Mesothelial cell of epicardium (in vitro differentiated cells): ENCODE data around the gene PRDM15. TPM values are rescaled to one million over a fixed set of nuclear protein-coding genes. Genes with fewer than 3 reads are reported as not detected.
A peak's percentile ranks its signal among the peaks of the same experiment; 100 is the strongest.

Source experiments
- DNase-seq, 2 experiments: peaks; one replicate each; pipeline ENCODE4 v3.0.0; 2021; ENCODE audit warnings: low spot score in 2 of 2; ENCODE audit not compliant: unreplicated experiment in 2 of 2
- H3K27ac Mint-ChIP-seq: 2 replicates; pipeline ENCODE4 v1.8.0; 2021; ENCODE audit warnings: mixed read lengths
- H3K27me3 Mint-ChIP-seq: 2 replicates; pipeline ENCODE4 v1.8.0; 2021; ENCODE audit warnings: low read depth, mixed read lengths
- H3K36me3 Mint-ChIP-seq: 2 replicates; pipeline ENCODE4 v1.8.0; 2021; ENCODE audit warnings: mixed read lengths
- H3K4me1 Mint-ChIP-seq: 2 replicates; pipeline ENCODE4 v1.8.0; 2021; ENCODE audit warnings: mixed read lengths
- H3K4me3 Mint-ChIP-seq: 2 replicates; pipeline ENCODE4 v1.8.0; 2021; ENCODE audit warnings: mild to moderate bottlenecking, moderate library complexity, mixed read lengths
- H3K9me3 Mint-ChIP-seq: 2 replicates; pipeline ENCODE4 v1.8.0; 2021; ENCODE audit warnings: mixed read lengths
- total RNA-seq: library from RNA; stranded (reverse); gene quantifications from 3 replicates; pipeline ENCODE4 v1.2.1, GENCODE V29; 2021
- TF ChIP-seq, protein P1 (sequence below): fragments of 200-600 bp; sonication (generic); IDR thresholded peaks from one replicate; pipeline ENCODE4 v1.5.0; 2021; ENCODE audit warnings: antibody characterized with exemption; ENCODE audit not compliant: unreplicated experiment

The PRDM15 gene
- total RNA-seq, 1 donor from 2014 or later: 12.0 TPM

DNA sequence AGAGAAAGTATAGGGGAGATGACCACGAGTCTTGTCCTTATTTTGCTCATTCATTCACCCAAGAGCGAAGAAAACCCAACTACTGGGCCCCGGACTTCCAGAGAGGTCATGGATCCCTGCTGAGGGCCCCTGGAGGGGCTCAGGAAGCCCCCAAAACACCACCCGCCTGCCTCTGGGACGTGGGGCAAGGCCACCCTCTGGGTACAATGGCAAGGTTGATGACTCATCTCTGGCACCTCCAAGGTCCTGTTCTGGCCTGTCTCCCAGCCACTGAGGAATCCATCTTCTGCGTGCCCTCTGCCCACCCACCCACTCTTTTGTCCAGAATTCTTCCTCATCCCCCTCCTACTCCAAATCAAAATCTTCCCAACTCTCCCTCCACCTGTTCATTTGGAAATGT is 21.3 kb upstream of the PRDM15 start:
- H3K4me3 Mint-ChIP-seq: no peak overlapping the region
- DNase-seq: no peak
- no peaks in the 10 kb centered on the region for H3K27me3 Mint-ChIP-seq
- no peaks in the 10 kb centered on the region for H3K9me3 Mint-ChIP-seq
- H3K27ac Mint-ChIP-seq: no peak overlapping the region
- peaks cover 33% of the 10 kb centered on the region for H3K36me3 Mint-ChIP-seq
- TF ChIP-seq, protein P1, sequence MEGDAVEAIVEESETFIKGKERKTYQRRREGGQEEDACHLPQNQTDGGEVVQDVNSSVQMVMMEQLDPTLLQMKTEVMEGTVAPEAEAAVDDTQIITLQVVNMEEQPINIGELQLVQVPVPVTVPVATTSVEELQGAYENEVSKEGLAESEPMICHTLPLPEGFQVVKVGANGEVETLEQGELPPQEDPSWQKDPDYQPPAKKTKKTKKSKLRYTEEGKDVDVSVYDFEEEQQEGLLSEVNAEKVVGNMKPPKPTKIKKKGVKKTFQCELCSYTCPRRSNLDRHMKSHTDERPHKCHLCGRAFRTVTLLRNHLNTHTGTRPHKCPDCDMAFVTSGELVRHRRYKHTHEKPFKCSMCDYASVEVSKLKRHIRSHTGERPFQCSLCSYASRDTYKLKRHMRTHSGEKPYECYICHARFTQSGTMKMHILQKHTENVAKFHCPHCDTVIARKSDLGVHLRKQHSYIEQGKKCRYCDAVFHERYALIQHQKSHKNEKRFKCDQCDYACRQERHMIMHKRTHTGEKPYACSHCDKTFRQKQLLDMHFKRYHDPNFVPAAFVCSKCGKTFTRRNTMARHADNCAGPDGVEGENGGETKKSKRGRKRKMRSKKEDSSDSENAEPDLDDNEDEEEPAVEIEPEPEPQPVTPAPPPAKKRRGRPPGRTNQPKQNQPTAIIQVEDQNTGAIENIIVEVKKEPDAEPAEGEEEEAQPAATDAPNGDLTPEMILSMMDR: no peak
- H3K4me1 Mint-ChIP-seq: peaks cover 16% of the 10 kb centered on the region

DNA sequence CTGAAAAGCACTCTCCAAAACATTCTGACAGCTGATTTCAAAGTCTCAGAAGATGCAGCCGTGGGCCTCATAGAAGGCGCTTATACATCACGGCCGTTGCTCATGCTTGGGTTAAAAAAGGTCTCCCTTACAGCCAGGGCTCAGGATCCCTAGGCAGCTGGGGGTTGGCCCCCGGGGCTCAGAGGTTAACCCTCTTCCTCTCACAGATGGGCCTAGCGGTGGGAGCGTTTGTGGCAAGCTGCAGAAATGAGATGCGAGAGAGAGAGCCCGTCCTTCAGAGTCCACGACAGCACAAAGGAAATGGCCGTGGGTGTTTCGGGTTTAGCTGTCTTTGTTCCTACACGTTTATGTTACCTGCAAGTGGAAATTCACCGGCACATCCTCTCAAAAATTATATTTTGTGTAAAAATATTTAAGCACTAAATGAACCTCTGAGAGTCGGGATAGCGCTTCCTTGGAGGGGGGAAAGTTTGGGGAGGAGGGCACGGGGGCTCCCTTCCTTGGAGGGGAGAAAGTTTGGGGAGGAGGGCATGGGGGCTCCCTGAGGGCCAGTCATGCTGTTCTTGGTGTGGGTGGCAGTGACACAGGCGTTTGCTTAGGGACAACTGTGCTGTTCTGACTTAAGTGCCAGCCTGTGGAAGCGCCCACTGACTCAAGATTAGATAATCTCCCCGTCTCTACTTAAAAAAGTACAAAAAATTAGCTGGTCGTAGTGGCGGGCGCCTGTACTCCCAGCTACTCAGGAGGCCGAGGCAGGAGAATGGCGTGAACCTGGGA is 20.5 kb upstream of the PRDM15 start:
- H3K4me3 Mint-ChIP-seq: no peak overlapping the region
- TF ChIP-seq, protein P1: no peak
- H3K4me1 Mint-ChIP-seq: peaks cover 24% of the 10 kb centered on the region
- no peaks in the 10 kb centered on the region for H3K27me3 Mint-ChIP-seq
- no peak for DNase-seq
- H3K36me3 Mint-ChIP-seq: peaks cover 26% of the 10 kb centered on the region
- no peak overlapping the region for H3K27ac Mint-ChIP-seq
- H3K9me3 Mint-ChIP-seq: no peaks in the 10 kb centered on the region

DNA sequence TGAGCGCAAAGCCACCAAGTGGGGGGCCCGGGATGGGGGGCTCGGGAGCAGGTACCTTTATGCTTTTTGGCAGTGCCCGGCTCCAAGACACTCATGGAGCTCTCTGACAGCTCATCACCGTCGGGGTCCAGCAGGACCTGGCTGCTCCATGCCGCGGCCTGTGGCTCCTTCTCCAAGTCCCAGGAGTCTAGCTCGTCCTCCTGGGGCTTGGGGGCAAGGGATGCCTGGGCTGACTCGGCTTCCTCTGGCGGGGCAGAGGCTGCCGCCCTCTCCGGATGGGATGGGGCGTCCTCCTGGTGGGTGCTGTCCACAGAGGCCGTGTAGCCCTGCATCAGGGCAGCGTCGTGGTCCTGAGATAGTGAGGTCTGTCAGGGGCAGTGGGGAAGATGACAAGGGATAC is 19.9 kb upstream of the PRDM15 start:
- no peak for DNase-seq
- Mint-ChIP-seq H3K27me3 (no peaks in the 10 kb centered on the region), H3K4me1 (peaks cover 25% of the 10 kb centered on the region), H3K4me3 (no peak overlapping the region), H3K27ac (no peak overlapping the region), H3K9me3 (no peaks in the 10 kb centered on the region), H3K36me3 (peaks cover 24% of the 10 kb centered on the region)
- TF ChIP-seq, protein P1: no peak

DNA sequence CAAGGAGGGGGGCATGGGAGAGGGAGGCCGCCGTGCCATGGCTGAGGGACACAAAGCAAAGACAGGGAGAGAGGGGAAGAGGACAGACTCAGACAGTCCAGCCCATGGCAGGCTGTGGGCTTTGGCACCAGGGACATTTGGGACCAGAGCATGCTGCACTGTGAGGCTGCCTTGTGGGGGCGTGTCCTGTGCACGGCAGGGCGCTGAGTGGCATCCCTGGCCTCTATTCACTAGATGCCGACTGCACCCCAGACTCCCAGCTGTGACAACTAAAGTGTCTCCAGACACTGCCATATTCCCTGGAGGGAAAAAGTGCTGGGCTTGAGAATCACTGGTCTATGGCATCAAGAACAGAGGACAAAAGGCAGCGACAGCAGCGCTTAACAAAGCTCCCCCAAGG is 18.6 kb upstream of the PRDM15 start:
- Mint-ChIP-seq H3K4me1 (peaks cover 25% of the 10 kb centered on the region), H3K36me3 (peaks cover 18% of the 10 kb centered on the region), H3K27ac (no peak overlapping the region), H3K27me3 (no peaks in the 10 kb centered on the region), H3K4me3 (no peak overlapping the region), H3K9me3 (no peaks in the 10 kb centered on the region)
- TF ChIP-seq, protein P1: no peak
- DNase-seq: no peak

DNA sequence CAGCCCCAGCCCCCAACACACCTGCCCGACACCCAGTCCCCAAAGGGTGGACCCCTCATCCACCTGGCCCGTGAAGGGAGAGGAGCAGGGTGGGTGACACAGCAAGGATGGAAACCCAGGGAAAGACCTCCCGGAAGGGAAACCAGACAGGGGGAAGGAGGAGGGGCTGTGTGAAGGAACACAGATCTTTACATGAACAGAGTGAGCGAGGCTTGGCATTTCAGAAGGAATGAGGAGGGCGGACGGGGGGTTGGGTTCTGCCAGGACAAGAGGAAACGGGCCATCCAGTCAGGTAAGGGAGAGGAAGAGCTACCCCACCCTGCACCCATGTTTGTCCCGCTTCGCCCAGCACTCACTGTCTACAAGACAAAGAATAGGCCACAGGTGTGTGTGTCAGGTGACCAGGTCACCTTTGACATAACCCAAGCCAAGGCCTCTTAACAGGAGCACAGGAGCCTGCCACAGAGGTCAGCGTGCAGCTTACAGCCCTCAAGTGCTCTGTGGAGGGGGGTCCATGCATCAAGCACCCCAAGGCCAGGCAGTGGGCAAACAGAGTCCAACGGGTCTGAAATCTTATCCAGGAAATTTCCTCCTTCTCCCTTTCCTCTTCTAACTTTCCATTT is 18.0 kb upstream of the PRDM15 start:
- Mint-ChIP-seq H3K9me3 (no peaks in the 10 kb centered on the region), H3K4me3 (no peak overlapping the region), H3K27ac (peak overlapping the region; percentile 11), H3K4me1 (peaks cover 25% of the 10 kb centered on the region), H3K27me3 (no peaks in the 10 kb centered on the region), H3K36me3 (peaks cover 18% of the 10 kb centered on the region)
- no peak for DNase-seq
- TF ChIP-seq, protein P1: no peak
